HEK293T (cell line): Measurements from ENCODE around the gene ZNF813.

ENCODE experiments used
- ARNT ChIP-seq: fragments of 450-650 bp; IDR thresholded peaks from 2 replicates; pipeline ENCODE4 v1.6.1; 2017; ENCODE audit warnings: mild to moderate bottlenecking
- BHLHE40 ChIP-seq: fragments of 450-650 bp; IDR thresholded peaks from 2 replicates; pipeline ENCODE4 v1.6.1; 2016; ENCODE audit warnings: mild to moderate bottlenecking, moderate library complexity, borderline replicate concordance
- CTBP1 ChIP-seq: fragments of 450-650 bp; IDR thresholded peaks from 2 replicates; pipeline ENCODE4 v1.6.1; 2016; ENCODE audit warnings: borderline replicate concordance
- ELF4 ChIP-seq: fragments of 450-650 bp; IDR thresholded peaks from 2 replicates; pipeline ENCODE4 v1.6.1; 2017; ENCODE audit warnings: antibody characterized with exemption
- FOXA1 ChIP-seq: fragments of 450-650 bp; IDR thresholded peaks from 2 replicates; pipeline ENCODE4 v1.6.1; 2016; ENCODE audit warnings: mild to moderate bottlenecking
- FOXM1 ChIP-seq: fragments of 450-650 bp; IDR thresholded peaks from 2 replicates; pipeline ENCODE4 v1.6.1; 2017; ENCODE audit warnings: mild to moderate bottlenecking, borderline replicate concordance
- HDGF ChIP-seq: fragments of 450-650 bp; IDR thresholded peaks from 2 replicates; pipeline ENCODE4 v1.6.1; 2017; ENCODE audit warnings: antibody characterized with exemption, borderline replicate concordance
- LEF1 ChIP-seq: fragments of 450-650 bp; IDR thresholded peaks from 2 replicates; pipeline ENCODE4 v1.6.1; 2017; ENCODE audit warnings: mild to moderate bottlenecking, borderline replicate concordance
- NFRKB ChIP-seq: fragments of 450-650 bp; IDR thresholded peaks from 2 replicates; pipeline ENCODE4 v1.6.1; 2016; ENCODE audit warnings: mild to moderate bottlenecking, moderate library complexity
- PKNOX1 ChIP-seq: fragments of 450-650 bp; IDR thresholded peaks from 2 replicates; pipeline ENCODE4 v1.6.1; 2016
- SP1 ChIP-seq: fragments of 450-650 bp; IDR thresholded peaks from 2 replicates; pipeline ENCODE4 v1.6.1; 2017
- TARDBP ChIP-seq: fragments of 450-650 bp; IDR thresholded peaks from 2 replicates; pipeline ENCODE4 v1.6.1; 2016
- ZNF384 ChIP-seq: fragments of 450-650 bp; IDR thresholded peaks from 2 replicates; pipeline ENCODE4 v1.6.1; 2016

GRCh38 chr19:53431399-53432087 lies 36.0 kb upstream of the ZNF813 start, which contains the start of gene ZNF761:
- TF ChIP-seq HDGF (no peak), ARNT (no peak), BHLHE40 (no peak), SP1 (no peak), FOXM1 (no peak), ZNF384 (no peak), TARDBP (no peak), ELF4 (peak; percentile 46; the same call in 1 of the 2 replicates), NFRKB (no peak), FOXA1 (no peak), PKNOX1 (no peak), LEF1 (no peak), CTBP1 (no peak)
